Measurements from ENCODE around the gene LRRC61.
"Not testable (repeated sequence)": the region's sequence is repeated elsewhere in the genome, so short reads cannot be mapped to it uniquely, and the experiment has no call there.

Gene LRRC61

GRCh38 chr7:150316987-150317386, 6.2 kb upstream of the LRRC61 start:
- peaks cover 24% of the 10 kb centered on the region for H3K4me1 ChIP-seq (ENCODE audit: insufficient read depth, low read length)
- not testable (repeated sequence) for H3K9ac ChIP-seq (ENCODE audit: low read depth, low read length); H3K9me3 ChIP-seq (ENCODE audit: control insufficient read depth, insufficient read depth, low read length); H3K36me3 ChIP-seq (ENCODE audit: insufficient read depth, low read length)

GRCh38 chr7:150317748-150318444, 5.3 kb upstream of the LRRC61 start:
- no peaks in the 10 kb centered on the region; the same call in 1 of the 2 replicates for H3K9me3 ChIP-seq (ENCODE audit: control insufficient read depth, insufficient read depth, low read length)
- H3K36me3 ChIP-seq (ENCODE audit: insufficient read depth, low read length), result no peaks in the 10 kb centered on the region
- H3K9ac ChIP-seq (ENCODE audit: low read depth, low read length), result no peak overlapping the region
- H3K4me1 ChIP-seq (ENCODE audit: insufficient read depth, low read length), result peaks cover 16% of the 10 kb centered on the region

- Histone ChIP-seq H3K9ac (ENCODE audit: low read depth, low read length) (no peak overlapping the region; the same call in 1 of the 2 replicates), H3K9me3 (ENCODE audit: control insufficient read depth, insufficient read depth, low read length) (no peaks in the 10 kb centered on the region; the same call in 1 of the 2 replicates), H3K36me3 (ENCODE audit: insufficient read depth, low read length) (0 out of 2 replicates have a peak, but pooled peaks cover 2% of the 10 kb centered on the region), H3K4me1 (ENCODE audit: insufficient read depth, low read length) (0 out of 2 replicates have a peak, but pooled peaks cover 11% of the 10 kb centered on the region)
Measured at GRCh38 chr7:150321788-150322113, 1.4 kb upstream of the LRRC61 start.

- Histone ChIP-seq H3K9ac (ENCODE audit: low read depth, low read length) (peak overlapping the region; percentile 71; the same call in 1 of the 2 replicates), H3K4me1 (ENCODE audit: insufficient read depth, low read length) (0 out of 2 replicates have a peak, but pooled peaks cover 11% of the 10 kb centered on the region), H3K9me3 (ENCODE audit: control insufficient read depth, insufficient read depth, low read length) (no peaks in the 10 kb centered on the region; the same call in 1 of the 2 replicates), H3K36me3 (ENCODE audit: insufficient read depth, low read length) (peaks cover 8% of the 10 kb centered on the region; the same call in 1 of the 2 replicates)
Measured at GRCh38 chr7:150322114-150322832, 882 bp upstream of the LRRC61 start.

GRCh38 chr7:150323682-150324372, 672 bp downstream of the LRRC61 start:
- peaks cover 10% of the 10 kb centered on the region; the same call in 1 of the 2 replicates for H3K36me3 ChIP-seq (ENCODE audit: insufficient read depth, low read length)
- H3K9ac ChIP-seq (ENCODE audit: low read depth, low read length), result peak overlapping the region; percentile 71

GRCh38 chr7:150324373-150324961, 1.3 kb downstream of the LRRC61 start:
- Histone ChIP-seq H3K9ac (ENCODE audit: low read depth, low read length) (peak overlapping the region; percentile 71; the same call in 1 of the 2 replicates), H3K36me3 (ENCODE audit: insufficient read depth, low read length) (peaks cover 10% of the 10 kb centered on the region; the same call in 1 of the 2 replicates), H3K4me1 (ENCODE audit: insufficient read depth, low read length) (peaks cover 20% of the 10 kb centered on the region; the same call in 1 of the 2 replicates), H3K9me3 (ENCODE audit: control insufficient read depth, insufficient read depth, low read length) (no peaks in the 10 kb centered on the region; the same call in 1 of the 2 replicates)

More at GRCh38 chr7:150323682-150324372, 672 bp downstream of the LRRC61 start:
- Histone ChIP-seq H3K9me3 (ENCODE audit: control insufficient read depth, insufficient read depth, low read length) (no peaks in the 10 kb centered on the region; the same call in 1 of the 2 replicates), H3K4me1 (ENCODE audit: insufficient read depth, low read length) (0 out of 2 replicates have a peak, but pooled peaks cover 14% of the 10 kb centered on the region)

GRCh38 chr7:150325110-150325611, 2.0 kb downstream of the LRRC61 start:
- H3K36me3 ChIP-seq (ENCODE audit: insufficient read depth, low read length), result peaks cover 15% of the 10 kb centered on the region; the same call in 1 of the 2 replicates
- H3K9me3 ChIP-seq (ENCODE audit: control insufficient read depth, insufficient read depth, low read length), result no peaks in the 10 kb centered on the region; the same call in 1 of the 2 replicates
- H3K9ac ChIP-seq (ENCODE audit: low read depth, low read length), result no peak overlapping the region
- H3K4me1 ChIP-seq (ENCODE audit: insufficient read depth, low read length), result peaks cover 26% of the 10 kb centered on the region; the same call in 1 of the 2 replicates

GRCh38 chr7:150325901-150326300, 2.7 kb downstream of the LRRC61 start:
- peaks cover 15% of the 10 kb centered on the region; the same call in 1 of the 2 replicates for H3K36me3 ChIP-seq (ENCODE audit: insufficient read depth, low read length)
- peaks cover 24% of the 10 kb centered on the region; the same call in 1 of the 2 replicates for H3K4me1 ChIP-seq (ENCODE audit: insufficient read depth, low read length)
- H3K9ac ChIP-seq (ENCODE audit: low read depth, low read length), result no peak overlapping the region
- no peaks in the 10 kb centered on the region; the same call in 1 of the 2 replicates for H3K9me3 ChIP-seq (ENCODE audit: control insufficient read depth, insufficient read depth, low read length)

GRCh38 chr7:150326657-150327268, 3.6 kb downstream of the LRRC61 start:
- Histone ChIP-seq H3K9me3 (ENCODE audit: control insufficient read depth, insufficient read depth, low read length) (no peaks in the 10 kb centered on the region; the same call in 1 of the 2 replicates), H3K9ac (ENCODE audit: low read depth, low read length) (no peak overlapping the region), H3K4me1 (ENCODE audit: insufficient read depth, low read length) (peaks cover 21% of the 10 kb centered on the region; the same call in 1 of the 2 replicates), H3K36me3 (ENCODE audit: insufficient read depth, low read length) (peaks cover 15% of the 10 kb centered on the region; the same call in 1 of the 2 replicates)

GRCh38 chr7:150327308-150327707, 4.2 kb downstream of the LRRC61 start:
- Histone ChIP-seq H3K36me3 (ENCODE audit: insufficient read depth, low read length) (peaks cover 15% of the 10 kb centered on the region; the same call in 1 of the 2 replicates), H3K4me1 (ENCODE audit: insufficient read depth, low read length) (peaks cover 19% of the 10 kb centered on the region; the same call in 1 of the 2 replicates), H3K9ac (ENCODE audit: low read depth, low read length) (no peak overlapping the region), H3K9me3 (ENCODE audit: control insufficient read depth, insufficient read depth, low read length) (no peaks in the 10 kb centered on the region)

- peaks cover 15% of the 10 kb centered on the region; the same call in 1 of the 2 replicates for H3K36me3 ChIP-seq (ENCODE audit: insufficient read depth, low read length)
- H3K9me3 ChIP-seq (ENCODE audit: control insufficient read depth, insufficient read depth, low read length), result no peaks in the 10 kb centered on the region
- H3K9ac ChIP-seq (ENCODE audit: low read depth, low read length), result no peak overlapping the region
- H3K4me1 ChIP-seq (ENCODE audit: insufficient read depth, low read length), result peaks cover 19% of the 10 kb centered on the region; the same call in 1 of the 2 replicates
Measured at GRCh38 chr7:150329331-150330120, 6.4 kb downstream of the LRRC61 start.

GRCh38 chr7:150330211-150330885, 7.2 kb downstream of the LRRC61 start:
- Histone ChIP-seq H3K36me3 (ENCODE audit: insufficient read depth, low read length) (peaks cover 15% of the 10 kb centered on the region; the same call in 1 of the 2 replicates), H3K9me3 (ENCODE audit: control insufficient read depth, insufficient read depth, low read length) (no peaks in the 10 kb centered on the region), H3K9ac (ENCODE audit: low read depth, low read length) (no peak overlapping the region), H3K4me1 (ENCODE audit: insufficient read depth, low read length) (peaks cover 15% of the 10 kb centered on the region; the same call in 1 of the 2 replicates)
